Measurements from ENCODE around the gene ACTR3C. TPM values are rescaled to one million over a fixed set of nuclear protein-coding genes. Genes with fewer than 3 reads are reported as not detected.

The ACTR3C gene
- polyA plus RNA-seq, 3 donors = 0.55 to 1.9 (median 1.7) TPM

GRCh38 chr7:150367677-150368095 lies 44.3 kb upstream of the ACTR3C start:
- no peak for DNase-seq
- peak overlapping the region; percentile 92 for H2AFZ ChIP-seq (ENCODE audit: insufficient read depth, low read depth, low read length, poor library complexity, severe bottlenecking)
- H3K4me1 ChIP-seq (ENCODE audit: control insufficient read depth in 1 of 2, insufficient read depth in 2 of 2, low read length in 2 of 2) = peaks cover 64 to 76% of the 10 kb centered on the region in 2 donors
- H3K4me2 ChIP-seq (replicated peaks; ENCODE audit: extremely low read depth, low read length, poor library complexity, severe bottlenecking) = peak overlapping the region; percentile 95
- TF ChIP-seq, protein P1, sequence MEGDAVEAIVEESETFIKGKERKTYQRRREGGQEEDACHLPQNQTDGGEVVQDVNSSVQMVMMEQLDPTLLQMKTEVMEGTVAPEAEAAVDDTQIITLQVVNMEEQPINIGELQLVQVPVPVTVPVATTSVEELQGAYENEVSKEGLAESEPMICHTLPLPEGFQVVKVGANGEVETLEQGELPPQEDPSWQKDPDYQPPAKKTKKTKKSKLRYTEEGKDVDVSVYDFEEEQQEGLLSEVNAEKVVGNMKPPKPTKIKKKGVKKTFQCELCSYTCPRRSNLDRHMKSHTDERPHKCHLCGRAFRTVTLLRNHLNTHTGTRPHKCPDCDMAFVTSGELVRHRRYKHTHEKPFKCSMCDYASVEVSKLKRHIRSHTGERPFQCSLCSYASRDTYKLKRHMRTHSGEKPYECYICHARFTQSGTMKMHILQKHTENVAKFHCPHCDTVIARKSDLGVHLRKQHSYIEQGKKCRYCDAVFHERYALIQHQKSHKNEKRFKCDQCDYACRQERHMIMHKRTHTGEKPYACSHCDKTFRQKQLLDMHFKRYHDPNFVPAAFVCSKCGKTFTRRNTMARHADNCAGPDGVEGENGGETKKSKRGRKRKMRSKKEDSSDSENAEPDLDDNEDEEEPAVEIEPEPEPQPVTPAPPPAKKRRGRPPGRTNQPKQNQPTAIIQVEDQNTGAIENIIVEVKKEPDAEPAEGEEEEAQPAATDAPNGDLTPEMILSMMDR (IDR thresholded peaks at IDR 0.05) = no peak
- Mint-ChIP-seq H3K4me3 (peak overlapping the region; percentile 71 to 73), H3K27me3 (ENCODE audit: low read depth in 3 of 3) (peaks cover 0 to 1% (median 0%) of the 10 kb centered on the region in 3 donors), H3K9me3 (peaks cover 0 to 2% (median 0%) of the 10 kb centered on the region in 7 donors), H3K4me1 (peaks cover 64% of the 10 kb centered on the region), H3K36me3 (peaks cover 8 to 19% of the 10 kb centered on the region in 2 donors), H3K27ac (peak overlapping the region; percentile 83 to 92 (median 88))
- peaks cover 14 to 24% of the 10 kb centered on the region in 2 donors for H3K36me3 ChIP-seq (replicated peaks in 1 of 2; ENCODE audit: control insufficient read depth in 1 of 2, insufficient read depth in 2 of 2, low read length in 2 of 2)
- H3K27ac ChIP-seq (ENCODE audit: low read depth in 1 of 2, low read length in 2 of 2) = peak overlapping the region; percentile 83 to 95
- 0% methylated on average over 2 of the region's 8 CpGs for WGBS (ENCODE audit: insufficient coverage)
- peak overlapping the region; percentile 93 for H3K9ac ChIP-seq (ENCODE audit: insufficient read depth, low read length, poor library complexity, severe bottlenecking)
- H3K4me3 ChIP-seq (replicated peaks in 1 of 3; ENCODE audit: low read depth in 2 of 3, low read length in 3 of 3) = peak overlapping the region; percentile 53 to 91 (median 58)
- no peaks in the 10 kb centered on the region for H3K27me3 ChIP-seq (ENCODE audit: control insufficient read depth in 2 of 2, insufficient read depth in 2 of 2, low read length in 2 of 2)
- peaks cover 36% of the 10 kb centered on the region for H4K20me1 ChIP-seq (ENCODE audit: insufficient read depth, low read length)
- no peaks in the 10 kb centered on the region for H3K9me3 ChIP-seq (replicated peaks in 1 of 2; ENCODE audit: control insufficient read depth in 1 of 2, insufficient read depth in 1 of 2, low read length in 2 of 2)
- intact Hi-C loops (cut with micrococcal nuclease) = loop anchor here (5.0 to 10.0 kb wide), 2 partner anchors 417 to 525 kb away; no protein-coding TSS in a partner anchor
- H3K79me2 ChIP-seq (ENCODE audit: insufficient read depth, low read length) = peaks cover 41% of the 10 kb centered on the region

DNA sequence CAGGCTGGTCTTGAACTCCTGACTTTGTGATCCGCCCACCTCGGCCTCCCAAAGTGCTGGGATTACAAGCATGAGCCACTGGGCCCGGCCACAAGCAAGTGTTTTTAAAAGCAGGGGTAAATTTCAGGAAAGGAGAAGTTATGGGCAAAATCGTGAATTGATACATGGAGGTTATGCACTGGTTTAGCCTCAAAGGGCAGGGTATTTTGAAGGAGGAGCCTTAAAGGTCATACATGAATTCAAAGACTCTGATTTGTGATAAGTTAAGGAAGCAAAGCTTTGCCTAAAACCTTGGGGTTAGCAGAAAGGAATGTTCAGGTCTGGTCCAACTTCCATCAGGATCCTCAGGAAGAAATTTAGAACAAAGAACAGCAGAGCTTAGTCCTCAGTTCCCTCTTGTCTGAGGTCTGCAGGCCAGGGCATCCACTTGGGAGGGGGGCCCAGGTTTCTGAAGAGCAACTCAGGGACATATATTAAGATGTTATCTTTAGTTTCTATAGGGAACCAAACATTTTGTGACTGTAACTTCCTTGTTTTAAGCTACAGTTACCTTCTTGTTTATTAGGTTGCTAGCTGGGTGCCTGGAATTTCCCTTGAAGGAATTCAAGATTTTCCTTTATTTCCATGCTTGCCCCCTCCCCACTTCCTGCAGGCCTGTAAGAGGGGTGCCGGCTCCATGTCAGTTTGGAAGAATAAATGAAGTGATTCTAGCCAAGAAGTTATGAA lies 42.5 kb upstream of the ACTR3C start:
- Mint-ChIP-seq H3K36me3 (peaks cover 1 to 4% of the 10 kb centered on the region in 2 donors), H3K27me3 (ENCODE audit: low read depth in 3 of 3) (peaks cover 0 to 3% (median 0%) of the 10 kb centered on the region in 3 donors), H3K27ac (peak overlapping the region; percentile 97 to 99 (median 98)), H3K4me3 (peak overlapping the region; percentile 27 to 51), H3K4me1 (peaks cover 64% of the 10 kb centered on the region), H3K9me3 (peaks cover 0 to 2% (median 0%) of the 10 kb centered on the region in 7 donors)
- TF ChIP-seq, protein P1 (IDR thresholded peaks at IDR 0.05) = no peak
- Histone ChIP-seq H3K9me3 (replicated peaks in 1 of 2; ENCODE audit: control insufficient read depth in 1 of 2, insufficient read depth in 1 of 2, low read length in 2 of 2) (no peaks in the 10 kb centered on the region), H3K4me1 (ENCODE audit: control insufficient read depth in 1 of 2, insufficient read depth in 2 of 2, low read length in 2 of 2) (peaks cover 64 to 76% of the 10 kb centered on the region in 2 donors), H3K27ac (ENCODE audit: low read depth in 1 of 2, low read length in 2 of 2) (peak overlapping the region; percentile 66 to 90), H3K36me3 (replicated peaks in 1 of 2; ENCODE audit: control insufficient read depth in 1 of 2, insufficient read depth in 2 of 2, low read length in 2 of 2) (peaks cover 4 to 5% of the 10 kb centered on the region in 2 donors), H3K4me2 (replicated peaks; ENCODE audit: extremely low read depth, low read length, poor library complexity, severe bottlenecking) (peak overlapping the region; percentile 19), H3K4me3 (replicated peaks in 1 of 3; ENCODE audit: low read depth in 2 of 3, low read length in 3 of 3) (peak overlapping the region in 1 of 3 experiments; percentile 5), H3K9ac (ENCODE audit: insufficient read depth, low read length, poor library complexity, severe bottlenecking) (peak overlapping the region; percentile 58), H2AFZ (ENCODE audit: insufficient read depth, low read depth, low read length, poor library complexity, severe bottlenecking) (no peak overlapping the region), H3K79me2 (ENCODE audit: insufficient read depth, low read length) (peaks cover 23% of the 10 kb centered on the region), H3K27me3 (ENCODE audit: control insufficient read depth in 2 of 2, insufficient read depth in 2 of 2, low read length in 2 of 2) (no peaks in the 10 kb centered on the region), H4K20me1 (ENCODE audit: insufficient read depth, low read length) (peaks cover 18% of the 10 kb centered on the region)
- intact Hi-C loops (cut with micrococcal nuclease) = loop anchor here (5.0 to 10.0 kb wide), 2 partner anchors 419 to 524 kb away; no protein-coding TSS in a partner anchor
- 16% methylated on average over 4 of the region's 5 CpGs for WGBS (ENCODE audit: insufficient coverage)
- peak; percentile 68 to 92 (median 87) for DNase-seq

Measured in CD14-positive monocyte (primary cell).